ENCODE results near the gene CPED1. TPM values are rescaled to one million over a fixed set of nuclear protein-coding genes. Genes with fewer than 3 reads are reported as not detected.

CPED1 gene
- total RNA-seq, 1 donor from 2014 or later = 2.1 TPM

GRCh38 chr7:121097577-121097976 lies 109.1 kb downstream of the CPED1 start:
- H3K4me3 ChIP-seq (ENCODE audit: low read depth, low read length) = no peak overlapping the region
- no peak for TF ChIP-seq CTCF (conservative IDR thresholded peaks at IDR 0.05; ENCODE audit: low read depth, low read length)
- DNase-seq (ENCODE audit: low read depth) = no peak

GRCh38 chr7:121099572-121099971 lies 111.1 kb downstream of the CPED1 start:
- peak; percentile 17 for TF ChIP-seq CTCF (conservative IDR thresholded peaks at IDR 0.05; ENCODE audit: low read depth, low read length)
- DNase-seq (ENCODE audit: low read depth) = no peak

GRCh38 chr7:121101083-121101482 lies 112.6 kb downstream of the CPED1 start:
- H3K4me3 ChIP-seq (ENCODE audit: low read depth, low read length) = no peak overlapping the region
- no peak for TF ChIP-seq CTCF (conservative IDR thresholded peaks at IDR 0.05; ENCODE audit: low read depth, low read length)
- no peak for DNase-seq (ENCODE audit: low read depth)

More at GRCh38 chr7:121099572-121099971, 111.1 kb downstream of the CPED1 start:
- no peak overlapping the region for H3K4me3 ChIP-seq (ENCODE audit: low read depth, low read length)

GRCh38 chr7:121101621-121102020 lies 113.1 kb downstream of the CPED1 start:
- TF ChIP-seq CTCF (conservative IDR thresholded peaks at IDR 0.05; ENCODE audit: low read depth, low read length) = no peak
- no peak for DNase-seq (ENCODE audit: low read depth)

GRCh38 chr7:121102619-121103018 lies 114.1 kb downstream of the CPED1 start:
- H3K4me3 ChIP-seq (ENCODE audit: low read depth, low read length) = no peak overlapping the region
- no peak for TF ChIP-seq CTCF (conservative IDR thresholded peaks at IDR 0.05; ENCODE audit: low read depth, low read length)
- no peak for DNase-seq (ENCODE audit: low read depth)

More at GRCh38 chr7:121101621-121102020, 113.1 kb downstream of the CPED1 start:
- no peak overlapping the region for H3K4me3 ChIP-seq (ENCODE audit: low read depth, low read length)

- no peak overlapping the region for H3K4me3 ChIP-seq (ENCODE audit: low read depth, low read length)
- no peak for DNase-seq (ENCODE audit: low read depth)
- no peak for TF ChIP-seq CTCF (conservative IDR thresholded peaks at IDR 0.05; ENCODE audit: low read depth, low read length)
Observed at GRCh38 chr7:121103086-121103485, 114.6 kb downstream of the CPED1 start.

- no peak for TF ChIP-seq CTCF (conservative IDR thresholded peaks at IDR 0.05; ENCODE audit: low read depth, low read length)
- DNase-seq (ENCODE audit: low read depth) = no peak
- no peak overlapping the region for H3K4me3 ChIP-seq (ENCODE audit: low read depth, low read length)
Observed at GRCh38 chr7:121103579-121103978, 115.1 kb downstream of the CPED1 start.

All from epithelial cell of proximal tubule (primary cell).